Dendritic cell treated with granulocyte-macrophage colony-stimulating factor and Interleukin-4, amounts not matched to agents 40 ng/mL and 50 ng/mL, for 4 days (primary cell): Measurements from ENCODE around the gene CTNND2.
A peak's percentile ranks its signal among the peaks of the same experiment; 100 is the strongest.

Experiments used
- H3K27ac Mint-ChIP-seq: one replicate; pipeline ENCODE4 v1.8.0; 2022; ENCODE audit warnings: mild to moderate bottlenecking, mixed read lengths
- H3K27me3 Mint-ChIP-seq: one replicate; pipeline ENCODE4 v1.8.0; 2022; ENCODE audit warnings: mild to moderate bottlenecking, mixed read lengths
- H3K36me3 Mint-ChIP-seq: one replicate; pipeline ENCODE4 v1.8.0; 2022; ENCODE audit warnings: low read depth, mixed read lengths
- H3K4me1 Mint-ChIP-seq: one replicate; pipeline ENCODE4 v1.8.0; 2022; ENCODE audit warnings: low read depth, mixed read lengths
- H3K4me3 Mint-ChIP-seq: one replicate; pipeline ENCODE4 v1.8.0; 2022; ENCODE audit warnings: mild to moderate bottlenecking, moderate library complexity, mixed read lengths
- H3K9me3 Mint-ChIP-seq: one replicate; pipeline ENCODE4 v1.8.0; 2022; ENCODE audit warnings: mixed read lengths
- intact Hi-C: fragments of 100-400 bp; cut with micrococcal nuclease; formaldehyde crosslinking; loops from one replicate; pipeline ENCODE4 v1.15.0; 2022

CTNND2 gene, protein sequence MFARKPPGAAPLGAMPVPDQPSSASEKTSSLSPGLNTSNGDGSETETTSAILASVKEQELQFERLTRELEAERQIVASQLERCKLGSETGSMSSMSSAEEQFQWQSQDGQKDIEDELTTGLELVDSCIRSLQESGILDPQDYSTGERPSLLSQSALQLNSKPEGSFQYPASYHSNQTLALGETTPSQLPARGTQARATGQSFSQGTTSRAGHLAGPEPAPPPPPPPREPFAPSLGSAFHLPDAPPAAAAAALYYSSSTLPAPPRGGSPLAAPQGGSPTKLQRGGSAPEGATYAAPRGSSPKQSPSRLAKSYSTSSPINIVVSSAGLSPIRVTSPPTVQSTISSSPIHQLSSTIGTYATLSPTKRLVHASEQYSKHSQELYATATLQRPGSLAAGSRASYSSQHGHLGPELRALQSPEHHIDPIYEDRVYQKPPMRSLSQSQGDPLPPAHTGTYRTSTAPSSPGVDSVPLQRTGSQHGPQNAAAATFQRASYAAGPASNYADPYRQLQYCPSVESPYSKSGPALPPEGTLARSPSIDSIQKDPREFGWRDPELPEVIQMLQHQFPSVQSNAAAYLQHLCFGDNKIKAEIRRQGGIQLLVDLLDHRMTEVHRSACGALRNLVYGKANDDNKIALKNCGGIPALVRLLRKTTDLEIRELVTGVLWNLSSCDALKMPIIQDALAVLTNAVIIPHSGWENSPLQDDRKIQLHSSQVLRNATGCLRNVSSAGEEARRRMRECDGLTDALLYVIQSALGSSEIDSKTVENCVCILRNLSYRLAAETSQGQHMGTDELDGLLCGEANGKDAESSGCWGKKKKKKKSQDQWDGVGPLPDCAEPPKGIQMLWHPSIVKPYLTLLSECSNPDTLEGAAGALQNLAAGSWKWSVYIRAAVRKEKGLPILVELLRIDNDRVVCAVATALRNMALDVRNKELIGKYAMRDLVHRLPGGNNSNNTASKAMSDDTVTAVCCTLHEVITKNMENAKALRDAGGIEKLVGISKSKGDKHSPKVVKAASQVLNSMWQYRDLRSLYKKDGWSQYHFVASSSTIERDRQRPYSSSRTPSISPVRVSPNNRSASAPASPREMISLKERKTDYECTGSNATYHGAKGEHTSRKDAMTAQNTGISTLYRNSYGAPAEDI (N-terminal part only)

DNA sequence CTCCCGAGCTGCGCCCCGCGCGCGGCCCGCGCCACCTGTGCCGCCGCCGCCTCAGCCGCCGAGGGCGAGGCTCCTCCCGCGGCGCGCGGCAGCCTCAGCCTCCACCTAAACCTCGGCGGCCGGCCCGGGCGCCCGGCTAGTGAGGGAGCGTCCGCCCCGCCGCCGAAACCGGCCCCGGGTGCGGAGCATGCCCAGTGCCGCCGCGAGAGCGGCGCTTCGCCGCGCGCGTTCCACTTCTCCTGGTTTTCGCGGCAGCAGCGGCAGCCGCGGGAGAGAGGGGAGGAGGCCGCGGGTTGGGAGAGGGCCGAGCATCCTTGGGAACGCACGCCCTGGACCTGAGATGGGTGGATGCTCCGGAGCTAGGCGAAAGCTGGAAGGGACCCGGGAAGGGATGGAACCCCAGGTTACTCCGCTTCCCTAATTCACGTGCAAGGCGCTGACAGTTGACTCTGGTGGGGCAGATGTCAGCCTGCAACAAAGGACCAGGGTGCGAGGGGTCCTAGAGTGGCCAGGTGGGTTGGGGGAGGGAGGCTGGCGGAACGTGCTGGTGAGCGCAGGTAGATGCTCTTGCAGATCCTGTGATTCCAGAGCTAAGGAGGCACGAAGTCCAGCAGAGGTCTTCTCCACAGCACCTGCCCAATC lies at the start of gene CTNND2:
Gene CTNND2 (minus strand): TSS at position 182 of the 642 bp plus-strand sequence. CDS start 593 bp downstream, outside the sequence.
- intact Hi-C loops, result no loop called here
- peaks cover 45% of the 10 kb centered on the region for H3K27me3 Mint-ChIP-seq
- no peak within 1 kb of the TSS for H3K27ac Mint-ChIP-seq
- no peaks in the 10 kb centered on the region for H3K36me3 Mint-ChIP-seq
- no peaks in the 10 kb centered on the region for H3K4me1 Mint-ChIP-seq
- H3K9me3 Mint-ChIP-seq, result no peaks in the 10 kb centered on the region
- peak within 1 kb of the TSS; percentile 17 for H3K4me3 Mint-ChIP-seq

DNA sequence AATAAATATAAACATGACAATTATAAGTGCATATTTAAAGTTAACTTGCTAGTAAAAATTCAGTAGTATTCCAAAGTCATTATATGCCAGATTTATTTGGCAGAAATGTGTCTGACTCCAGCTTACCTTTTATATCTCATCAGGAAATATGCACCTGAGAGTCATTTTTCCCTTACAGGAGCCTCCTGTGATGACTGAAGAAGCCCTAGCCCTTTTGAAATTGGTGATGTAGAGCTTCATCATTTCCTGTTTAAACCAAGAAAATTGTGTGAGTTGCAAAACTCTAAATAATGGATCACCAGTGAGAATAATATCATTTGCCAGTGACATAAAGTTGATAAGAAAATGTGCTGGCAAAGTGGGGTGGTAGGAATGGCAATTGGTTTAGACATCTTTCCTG lies 42.1 kb upstream of the CTNND2 start:
- Mint-ChIP-seq H3K27ac (no peak overlapping the region), H3K4me1 (no peaks in the 10 kb centered on the region), H3K9me3 (peaks cover 9% of the 10 kb centered on the region), H3K4me3 (no peak overlapping the region), H3K36me3 (no peaks in the 10 kb centered on the region), H3K27me3 (no peaks in the 10 kb centered on the region)
- intact Hi-C loops, result no loop called here

DNA sequence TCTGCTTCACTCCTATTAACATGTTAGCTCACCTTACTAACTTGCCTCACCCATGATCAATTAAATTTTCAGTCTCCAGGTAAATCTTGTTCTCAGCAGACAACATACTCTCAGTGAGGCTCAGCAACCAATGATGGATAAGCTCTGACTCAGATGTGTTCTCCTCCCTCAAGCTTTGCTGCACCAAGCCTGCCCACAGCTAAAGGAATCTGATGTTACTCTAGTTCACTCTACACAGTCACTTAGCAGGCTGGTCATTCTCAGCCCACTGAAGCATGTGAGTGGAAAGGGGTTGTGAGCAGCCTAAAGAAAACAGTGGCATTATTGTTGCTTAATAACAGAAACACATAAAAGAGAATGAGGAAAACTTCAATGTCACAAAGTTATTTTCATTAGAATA lies 37.3 kb upstream of the CTNND2 start:
- Mint-ChIP-seq H3K36me3 (no peaks in the 10 kb centered on the region), H3K9me3 (peaks cover 23% of the 10 kb centered on the region), H3K27me3 (no peaks in the 10 kb centered on the region), H3K27ac (no peak overlapping the region), H3K4me1 (no peaks in the 10 kb centered on the region), H3K4me3 (no peak overlapping the region)
- intact Hi-C loops, result no loop called here

DNA sequence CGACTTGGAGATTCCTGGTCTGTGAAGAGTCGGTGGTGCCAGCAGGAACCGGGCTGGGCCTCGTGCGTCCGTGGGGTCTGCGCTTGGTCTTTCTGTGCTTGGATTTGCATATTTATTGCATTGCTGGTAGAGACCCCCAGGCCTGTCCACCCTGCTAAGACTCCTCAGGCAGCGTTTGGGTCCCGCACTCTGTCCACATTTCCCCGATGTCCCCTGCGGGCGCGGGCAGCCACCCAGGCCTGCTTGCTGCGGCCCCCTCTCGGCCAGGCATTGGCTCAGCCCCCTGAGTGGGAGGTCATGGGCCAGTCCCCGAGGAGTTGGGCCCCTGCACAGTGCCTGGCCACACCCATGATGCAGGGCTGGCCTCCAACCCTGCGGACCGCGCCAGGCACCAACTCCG lies 27.4 kb upstream of the CTNND2 start:
- Mint-ChIP-seq H3K4me1 (no peaks in the 10 kb centered on the region), H3K9me3 (peaks cover 34% of the 10 kb centered on the region)
- intact Hi-C loops, result no loop called here

DNA sequence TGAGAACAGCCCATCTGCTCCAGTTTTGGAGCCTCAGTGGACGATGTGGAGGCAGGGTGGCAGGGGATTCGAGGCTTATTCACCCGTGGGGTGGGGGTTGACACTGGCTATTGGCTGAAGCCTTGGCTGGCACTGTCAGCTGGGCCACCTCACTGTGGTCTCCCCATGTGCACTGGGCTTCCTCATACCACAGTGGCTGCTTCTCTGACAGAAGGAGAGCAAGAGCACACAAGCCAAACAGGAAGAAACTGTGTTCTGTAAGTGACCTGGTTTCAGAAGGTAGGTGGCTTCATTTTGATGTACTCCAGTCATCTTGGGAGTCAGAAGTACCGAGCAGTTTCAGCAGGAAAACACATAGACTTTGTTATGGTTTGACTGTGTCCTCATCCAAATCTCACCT lies 24.7 kb upstream of the CTNND2 start:
- intact Hi-C loops, result no loop called here
- H3K27ac Mint-ChIP-seq, result no peak overlapping the region
- H3K9me3 Mint-ChIP-seq, result peaks cover 30% of the 10 kb centered on the region
- H3K4me3 Mint-ChIP-seq, result no peak overlapping the region
- H3K4me1 Mint-ChIP-seq, result no peaks in the 10 kb centered on the region
- no peaks in the 10 kb centered on the region for H3K27me3 Mint-ChIP-seq
- H3K36me3 Mint-ChIP-seq, result no peaks in the 10 kb centered on the region

More for the DNA sequence above, 27.4 kb upstream of the CTNND2 start:
- Mint-ChIP-seq H3K36me3 (no peaks in the 10 kb centered on the region), H3K4me3 (no peak overlapping the region), H3K27ac (no peak overlapping the region), H3K27me3 (no peaks in the 10 kb centered on the region)

DNA sequence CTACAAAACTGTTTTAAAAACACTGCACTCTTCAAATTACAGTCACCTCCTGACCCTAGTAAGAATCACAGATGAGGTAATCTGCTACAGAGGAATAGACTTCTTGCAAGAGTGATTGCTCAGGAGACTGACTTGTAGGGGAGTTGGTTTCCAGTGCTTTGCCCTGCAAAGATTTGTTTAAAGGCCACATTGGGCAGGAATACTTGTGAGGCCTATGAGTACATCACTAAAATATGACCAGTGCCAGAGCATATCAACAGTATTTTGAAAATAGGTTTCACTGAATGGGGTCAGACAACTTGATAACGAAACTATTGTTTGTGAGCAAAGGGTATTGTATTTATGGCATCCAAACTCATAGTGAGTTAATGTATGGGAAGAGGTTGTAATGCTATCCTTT lies 21.5 kb upstream of the CTNND2 start:
- intact Hi-C loops, result no loop called here
- Mint-ChIP-seq H3K4me1 (no peaks in the 10 kb centered on the region), H3K36me3 (no peaks in the 10 kb centered on the region), H3K27ac (no peak overlapping the region), H3K4me3 (no peak overlapping the region), H3K27me3 (no peaks in the 10 kb centered on the region), H3K9me3 (peaks cover 30% of the 10 kb centered on the region)

DNA sequence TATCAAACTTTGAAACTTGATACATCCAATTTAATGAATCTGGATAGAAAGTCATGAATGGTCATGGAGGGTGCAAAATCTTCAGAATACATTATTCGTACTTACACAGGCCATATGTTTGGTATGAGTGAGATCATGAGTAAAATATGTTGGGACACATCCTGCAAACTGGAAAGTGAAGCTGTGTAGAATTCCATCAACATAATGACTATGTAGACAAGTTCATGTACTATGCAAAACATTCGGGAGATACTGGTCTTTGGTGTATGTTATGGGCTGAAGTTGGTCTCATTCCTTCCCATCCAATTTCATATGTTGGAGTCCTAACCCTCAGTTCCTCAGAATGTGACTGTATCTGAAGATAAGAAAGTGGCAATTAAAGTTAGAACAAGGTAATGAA lies 18.1 kb upstream of the CTNND2 start:
- intact Hi-C loops, result no loop called here
- Mint-ChIP-seq H3K4me1 (no peaks in the 10 kb centered on the region), H3K36me3 (no peaks in the 10 kb centered on the region), H3K27me3 (no peaks in the 10 kb centered on the region), H3K27ac (no peak overlapping the region), H3K9me3 (peaks cover 36% of the 10 kb centered on the region), H3K4me3 (no peak overlapping the region)

DNA sequence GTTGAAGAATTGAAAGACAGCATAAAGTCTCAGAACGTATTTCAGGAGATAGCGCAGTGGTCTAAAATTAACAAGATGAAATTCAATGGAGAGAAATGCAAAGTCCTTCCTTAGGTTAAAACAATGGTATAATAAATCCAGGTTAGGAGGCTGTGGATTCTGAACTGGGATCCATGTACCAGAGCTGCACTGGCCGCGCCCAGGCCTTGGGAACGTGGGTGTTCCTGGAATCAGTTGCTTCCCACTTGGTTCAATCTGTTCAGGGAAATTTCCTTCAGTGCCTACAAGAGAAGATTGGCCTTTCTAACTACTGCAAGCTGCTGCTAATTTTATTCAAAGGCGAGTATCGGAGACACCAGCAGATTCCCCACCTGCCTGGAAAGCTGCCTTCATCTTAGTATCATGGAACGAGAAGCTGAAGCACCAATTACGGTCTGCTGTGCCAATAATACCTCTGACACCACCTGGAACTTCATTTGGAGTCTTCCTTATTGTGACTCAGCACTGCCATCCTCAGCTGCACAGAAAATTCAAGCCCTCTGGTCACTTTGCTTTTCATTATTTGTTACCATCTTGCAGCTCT lies 14.3 kb upstream of the CTNND2 start:
- Mint-ChIP-seq H3K4me3 (no peak overlapping the region), H3K36me3 (no peaks in the 10 kb centered on the region), H3K27me3 (no peaks in the 10 kb centered on the region), H3K27ac (no peak overlapping the region), H3K9me3 (peaks cover 26% of the 10 kb centered on the region), H3K4me1 (no peaks in the 10 kb centered on the region)
- intact Hi-C loops, result no loop called here

DNA sequence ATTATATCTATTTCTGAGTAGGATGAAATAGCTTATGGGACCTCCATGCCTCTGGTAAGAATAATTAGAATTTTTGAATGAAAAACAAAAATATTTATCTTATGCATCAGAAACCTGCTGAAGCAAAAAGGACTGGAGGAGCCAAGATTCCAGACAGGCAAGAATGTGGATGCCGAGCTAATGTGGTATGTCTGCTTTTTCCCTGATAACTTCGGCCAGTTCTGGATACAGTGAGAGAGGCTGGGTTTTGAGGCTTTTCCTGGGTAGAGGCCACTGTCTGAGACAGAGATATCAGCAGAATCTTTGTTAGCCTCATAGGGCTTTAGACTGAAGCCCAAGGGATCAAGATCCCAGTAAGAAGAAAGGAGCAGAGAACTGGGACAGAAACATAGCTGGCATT lies 5.2 kb upstream of the CTNND2 start:
- H3K4me3 Mint-ChIP-seq, result no peak overlapping the region
- H3K27ac Mint-ChIP-seq, result no peak overlapping the region
- H3K4me1 Mint-ChIP-seq, result no peaks in the 10 kb centered on the region
- intact Hi-C loops, result no loop called here
- H3K9me3 Mint-ChIP-seq, result no peaks in the 10 kb centered on the region
- no peaks in the 10 kb centered on the region for H3K36me3 Mint-ChIP-seq
- peaks cover 17% of the 10 kb centered on the region for H3K27me3 Mint-ChIP-seq

DNA sequence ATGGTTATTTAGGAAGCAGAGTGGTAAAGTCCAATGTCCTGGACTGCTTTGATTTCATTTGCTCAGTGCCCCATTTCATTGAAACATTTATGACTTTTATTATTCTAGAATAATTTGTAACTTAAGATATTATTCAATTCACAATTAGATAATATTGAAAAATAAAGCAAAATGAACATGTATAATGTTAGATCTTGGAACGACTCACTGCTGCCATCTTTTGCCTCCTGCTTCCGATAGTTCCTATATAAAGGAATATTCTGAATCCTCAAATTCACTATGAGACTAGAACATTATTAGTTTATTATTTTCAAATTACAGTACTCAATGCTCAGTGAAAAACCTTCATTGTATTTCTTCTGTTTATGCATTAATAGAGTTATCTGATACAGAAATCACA lies 2.3 kb upstream of the CTNND2 start:
- Mint-ChIP-seq H3K9me3 (no peaks in the 10 kb centered on the region), H3K4me3 (no peak overlapping the region), H3K36me3 (no peaks in the 10 kb centered on the region), H3K4me1 (no peaks in the 10 kb centered on the region), H3K27ac (no peak overlapping the region), H3K27me3 (peaks cover 41% of the 10 kb centered on the region)
- intact Hi-C loops, result no loop called here

DNA sequence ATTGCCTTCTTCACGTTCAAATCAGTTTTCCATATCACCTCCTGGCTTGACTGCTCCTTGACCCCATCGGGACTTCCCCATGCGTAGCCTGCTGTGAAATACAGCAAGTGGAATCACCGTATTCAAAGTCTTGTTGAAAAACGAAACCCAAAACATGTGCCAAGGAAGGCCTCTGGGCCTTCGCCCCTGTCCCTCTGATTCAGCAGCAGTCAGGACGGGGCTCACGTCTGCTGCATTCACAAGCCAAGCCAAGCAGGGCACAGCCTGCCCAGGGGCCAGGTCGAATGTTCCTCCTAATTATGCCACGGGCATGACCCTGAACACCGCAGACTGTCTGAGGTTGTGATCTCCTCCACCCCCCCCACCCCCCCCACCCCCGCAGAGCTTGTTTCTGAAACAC lies 960 bp upstream of the CTNND2 start:
- Mint-ChIP-seq H3K27me3 (peaks cover 45% of the 10 kb centered on the region), H3K36me3 (no peaks in the 10 kb centered on the region), H3K4me3 (no peak overlapping the region), H3K27ac (no peak overlapping the region), H3K4me1 (no peaks in the 10 kb centered on the region), H3K9me3 (no peaks in the 10 kb centered on the region)
- intact Hi-C loops, result no loop called here

DNA sequence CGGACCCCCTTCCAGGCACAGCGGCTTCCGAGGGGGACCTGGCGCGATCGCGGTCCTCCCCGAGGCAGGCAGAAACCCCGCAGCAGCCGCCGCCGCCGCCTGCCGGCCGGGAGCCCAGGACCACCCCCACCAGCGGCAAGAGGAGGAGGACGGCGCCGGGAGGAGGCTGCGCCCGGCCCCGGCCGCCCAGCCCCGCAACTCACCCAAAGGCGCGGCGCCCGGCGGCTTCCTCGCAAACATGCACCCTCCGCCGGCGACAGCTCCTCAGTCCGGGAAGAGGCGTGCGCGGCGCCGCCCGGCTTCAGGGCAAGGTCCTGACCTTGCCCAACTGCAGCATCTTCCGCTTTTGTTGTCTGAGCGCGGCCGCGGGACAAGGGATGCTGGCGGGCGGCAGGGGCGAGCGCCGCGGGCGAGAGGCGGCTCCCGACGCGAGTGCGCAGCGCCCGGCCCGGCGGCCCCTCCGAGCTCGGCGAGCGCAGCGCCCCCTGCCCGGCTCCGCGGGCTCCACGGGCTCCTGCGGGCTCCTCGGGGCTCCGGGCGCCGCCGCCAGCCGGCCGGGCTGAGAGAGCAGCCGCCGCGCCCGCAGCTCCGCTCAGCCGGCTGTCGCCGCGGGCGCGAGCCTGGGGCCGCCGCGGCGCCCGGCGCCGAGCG lies 507 bp downstream of the CTNND2 start:
- Mint-ChIP-seq H3K4me1 (no peaks in the 10 kb centered on the region), H3K4me3 (peak overlapping the region; percentile 17), H3K27ac (no peak overlapping the region), H3K27me3 (peaks cover 45% of the 10 kb centered on the region), H3K36me3 (no peaks in the 10 kb centered on the region), H3K9me3 (no peaks in the 10 kb centered on the region)
- intact Hi-C loops, result no loop called here

DNA sequence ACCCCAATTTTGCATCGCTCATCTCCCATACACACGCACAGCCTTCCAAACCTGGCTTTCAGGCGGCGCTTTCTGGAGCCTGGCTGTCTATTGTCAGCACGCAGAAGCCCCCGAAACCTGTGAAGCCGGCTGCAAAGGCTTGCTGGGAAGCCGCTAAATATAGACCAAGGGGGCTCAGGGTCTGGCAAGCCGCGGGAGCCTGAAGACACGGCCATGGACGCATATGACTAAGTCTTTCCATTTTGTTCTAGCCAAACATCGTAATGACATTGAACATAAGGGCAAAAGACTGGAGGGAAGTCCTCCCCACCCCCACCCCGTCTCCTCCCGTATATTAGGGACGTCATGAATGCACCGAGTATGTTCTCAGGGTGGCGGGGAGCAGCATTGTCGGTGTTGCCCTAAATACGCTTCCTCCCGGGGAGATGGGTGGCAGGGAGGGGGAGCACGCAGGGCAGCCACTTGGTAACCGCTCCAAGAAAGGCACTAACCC lies 1.1 kb downstream of the CTNND2 start:
- Mint-ChIP-seq H3K36me3 (no peaks in the 10 kb centered on the region), H3K9me3 (no peaks in the 10 kb centered on the region), H3K27ac (no peak overlapping the region), H3K4me3 (no peak overlapping the region), H3K4me1 (no peaks in the 10 kb centered on the region), H3K27me3 (peaks cover 45% of the 10 kb centered on the region)
- intact Hi-C loops, result no loop called here
